Spleen (tissue), 11 donors: Measurements from ENCODE around the gene PIGQ. TPM values are rescaled to one million over a fixed set of nuclear protein-coding genes. Genes with fewer than 3 reads are reported as not detected.

Experiments used
- DNase-seq: peaks from one replicate; pipeline ENCODE4 v3.0.0-alpha.2; 2020
- H3K27ac ChIP-seq, 8 donors: fragments of 200-600 bp; sonication (generic) in 7 of 8; 1 replicate in 4 of 8; 2 replicates in 4 of 8; pipeline versions ENCODE4 v1.5.0 to v1.8.0; 2016 to 2021; ENCODE audit warnings: inconsistent platforms in 4 of 8, mild to moderate bottlenecking in 4 of 8, moderate library complexity in 1 of 8
- H3K27me3 ChIP-seq, 7 donors: fragments of 200-600 bp; sonication (generic) in 6 of 7; replicated peaks in 1 of 7; 1 replicate in 4 of 7; 2 replicates in 3 of 7; pipeline versions ENCODE4 v1.5.0 to v1.8.0; 2016 to 2021; ENCODE audit warnings: inconsistent platforms in 3 of 7, mild to moderate bottlenecking in 1 of 7
- H3K36me3 ChIP-seq, 6 donors: fragments of 200-600 bp; sonication (generic) in 5 of 6; 1 replicate in 4 of 6; 2 replicates in 2 of 6; pipeline versions ENCODE4 v1.5.0 to v1.8.0; 2016 to 2021; ENCODE audit warnings: inconsistent platforms in 2 of 6
- H3K4me1 ChIP-seq, 6 donors: fragments of 200-600 bp; sonication (generic) in 5 of 6; 1 replicate in 3 of 6; 2 replicates in 3 of 6; pipeline versions ENCODE4 v1.5.0 to v1.8.0; 2016 to 2021; ENCODE audit warnings: inconsistent platforms in 3 of 6
- H3K4me3 ChIP-seq, 8 donors: fragments of 200-600 bp; sonication (generic) in 7 of 8; 1 replicate in 4 of 8; 2 replicates in 4 of 8; pipeline versions ENCODE4 v1.5.0 to v1.8.0; 2016 to 2021; ENCODE audit warnings: inconsistent platforms in 4 of 8, mild to moderate bottlenecking in 4 of 8, moderate library complexity in 2 of 8
- H3K9me3 ChIP-seq, 8 donors: fragments of 200-600 bp; sonication (generic) in 7 of 8; 1 replicate in 4 of 8; 2 replicates in 4 of 8; pipeline versions ENCODE4 v1.5.0 to v1.8.0; 2016 to 2021; ENCODE audit warnings: inconsistent platforms in 4 of 8
- POLR2A ChIP-seq, 3 donors: fragments of 450-650 bp; IDR thresholded peaks; one replicate each; pipeline ENCODE4 v1.5.1; 2017; ENCODE audit warnings: antibody characterized with exemption in 3 of 3, mild to moderate bottlenecking in 1 of 3
- POLR2AphosphoS5 ChIP-seq, 3 donors: sonication (generic); formaldehyde crosslinking; IDR thresholded peaks; one replicate each; pipeline ENCODE4 v1.5.1; 2017; ENCODE audit warnings: antibody characterized with exemption in 3 of 3
- WGBS, 5 donors: extraction: QIAGEN DNeasy Blood & Tissue Kit in 3 of 5; methylation state at CpG; one replicate each; pipeline versions ENCODE4 v1.1.5 to v1.1.7; 2013 to 2018; 5-methylcytosine and 5-hydroxymethylcytosine counted together
- intact Hi-C: fragments of 100-400 bp; cut with DNase I; formaldehyde crosslinking; loops from one replicate; pipeline ENCODE4 v1.15.0; 2023; ENCODE audit warnings: low total_unique reads
- polyA plus RNA-seq, 3 donors: library from polyadenylated mRNA; stranded (reverse); fragments of 200-250 nt; gene quantifications; one replicate each; pipeline ENCODE4 v1.2.1, GENCODE V29; 2013
- total RNA-seq, 7 donors: library from RNA; depleted of rRNA in 3 of 7; stranded (reverse); fragments of >200 nt in 3 of 7; fragmentation: NEBNext Ultra II Directional in 4 of 7; extraction: Animal tissue kit (Norgen Biotek cat#: 25700) in 4 of 7; gene quantifications; one replicate each; pipeline versions ENCODE4 v1.1.0 to v1.2.1, GENCODE V29; 2016 to 2021
- TF ChIP-seq, protein P1 (sequence below), 11 experiments: fragments of 200-600 bp in 7 of 11; fragments of 450-650 bp in 4 of 11; sonication (generic) in 4 of 11; IDR thresholded peaks in 8 of 11; conservative IDR thresholded peaks in 3 of 11; 1 replicate in 7 of 11; 2 replicates in 4 of 11; pipeline versions ENCODE4 v1.4.0 to v1.8.0; 2016 to 2021; ENCODE audit warnings: antibody characterized with exemption in 11 of 11, inconsistent platforms in 4 of 11, mild to moderate bottlenecking in 1 of 11
- donor health status: healthy with polysubstance abuse.
- donor health status: DM: no; HTN: no; CAD: no; lungs with moderate emphysema.
- donor health status: DM: no; HTN: no; CAD: no.
- donor health status: Bipolar disorder and iron deficiency.
- donor health status: healthy.
- donor health status: DM: no; HTN: no; CAD: no.
- donor health status: DM: yes; HTN: yes; CAD: no.

Gene PIGQ
- total and polyA plus RNA-seq, 10 donors, result 20.7 to 70.5 (median 39.8) TPM

DNA sequence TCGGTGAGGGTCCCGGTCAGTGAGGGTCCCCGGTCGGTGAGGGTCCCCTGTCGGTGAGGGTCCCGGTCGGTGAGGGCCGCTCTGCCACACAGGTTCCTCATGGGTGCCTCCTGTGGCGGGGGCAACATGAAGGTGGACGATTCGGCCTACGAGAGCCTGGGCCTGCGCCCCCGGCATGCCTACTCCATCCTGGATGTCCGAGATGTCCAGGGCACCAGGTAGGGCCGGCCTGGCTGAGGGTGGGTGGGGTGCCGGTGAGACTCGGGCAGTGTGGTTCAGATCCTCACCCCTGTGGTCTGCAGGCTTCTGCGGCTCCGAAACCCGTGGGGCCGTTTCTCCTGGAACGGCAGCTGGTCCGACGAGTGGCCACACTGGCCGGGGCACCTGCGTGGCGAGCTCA lies 18.6 kb upstream of the PIGQ start:
- WGBS, 5 donors, result 95 to 98% (median 97%) methylated on average over 7 to 28 of the region's 28 CpGs
- no peaks in the 10 kb centered on the region for H3K27me3 ChIP-seq
- H3K36me3 ChIP-seq, result peaks cover 0 to 80% (median 51%) of the 10 kb centered on the region in 6 donors
- no peak overlapping the region for H3K27ac ChIP-seq
- no peak for TF ChIP-seq POLR2A (IDR thresholded peaks at IDR 0.05)
- no peak for TF ChIP-seq POLR2AphosphoS5 (IDR thresholded peaks at IDR 0.05)
- TF ChIP-seq, protein P1, sequence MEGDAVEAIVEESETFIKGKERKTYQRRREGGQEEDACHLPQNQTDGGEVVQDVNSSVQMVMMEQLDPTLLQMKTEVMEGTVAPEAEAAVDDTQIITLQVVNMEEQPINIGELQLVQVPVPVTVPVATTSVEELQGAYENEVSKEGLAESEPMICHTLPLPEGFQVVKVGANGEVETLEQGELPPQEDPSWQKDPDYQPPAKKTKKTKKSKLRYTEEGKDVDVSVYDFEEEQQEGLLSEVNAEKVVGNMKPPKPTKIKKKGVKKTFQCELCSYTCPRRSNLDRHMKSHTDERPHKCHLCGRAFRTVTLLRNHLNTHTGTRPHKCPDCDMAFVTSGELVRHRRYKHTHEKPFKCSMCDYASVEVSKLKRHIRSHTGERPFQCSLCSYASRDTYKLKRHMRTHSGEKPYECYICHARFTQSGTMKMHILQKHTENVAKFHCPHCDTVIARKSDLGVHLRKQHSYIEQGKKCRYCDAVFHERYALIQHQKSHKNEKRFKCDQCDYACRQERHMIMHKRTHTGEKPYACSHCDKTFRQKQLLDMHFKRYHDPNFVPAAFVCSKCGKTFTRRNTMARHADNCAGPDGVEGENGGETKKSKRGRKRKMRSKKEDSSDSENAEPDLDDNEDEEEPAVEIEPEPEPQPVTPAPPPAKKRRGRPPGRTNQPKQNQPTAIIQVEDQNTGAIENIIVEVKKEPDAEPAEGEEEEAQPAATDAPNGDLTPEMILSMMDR (IDR thresholded peaks at IDR 0.05 in 8 of 11, conservative IDR thresholded peaks at IDR 0.05 in 3 of 11), result no peak
- DNase-seq, result no peak
- no peak overlapping the region for H3K4me3 ChIP-seq
- H3K4me1 ChIP-seq, result peaks cover 4 to 39% (median 16%) of the 10 kb centered on the region in 6 donors
- no peaks in the 10 kb centered on the region for H3K9me3 ChIP-seq
- intact Hi-C loops, result no loop called here

DNA sequence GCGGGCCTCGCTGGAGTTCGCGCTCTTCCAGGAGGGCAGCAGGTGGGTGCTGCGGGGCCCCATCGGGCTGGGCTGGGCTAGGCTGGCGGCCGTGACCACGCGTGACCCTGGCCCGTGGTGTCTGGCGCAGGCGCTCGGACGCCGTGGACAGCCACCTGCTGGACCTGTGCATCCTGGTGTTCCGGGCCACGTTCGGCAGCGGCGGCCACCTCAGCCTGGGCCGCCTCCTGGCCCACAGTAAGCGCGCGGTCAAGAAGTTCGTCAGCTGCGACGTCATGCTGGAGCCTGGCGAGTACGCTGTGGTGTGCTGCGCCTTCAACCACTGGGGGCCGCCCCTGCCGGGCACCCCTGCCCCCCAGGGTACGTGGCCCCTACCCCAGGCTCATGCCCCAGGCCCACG lies 17.6 kb upstream of the PIGQ start:
- Histone ChIP-seq H3K36me3 (peaks cover 0 to 70% (median 51%) of the 10 kb centered on the region in 6 donors), H3K27ac (no peak overlapping the region), H3K4me1 (peaks cover 0 to 29% (median 9%) of the 10 kb centered on the region in 6 donors), H3K9me3 (no peaks in the 10 kb centered on the region), H3K4me3 (no peak overlapping the region), H3K27me3 (peaks cover 0 to 5% (median 0%) of the 10 kb centered on the region in 7 donors)
- DNase-seq, result no peak
- intact Hi-C loops, result no loop called here
- TF ChIP-seq POLR2AphosphoS5 (IDR thresholded peaks at IDR 0.05) (peak in 1 of 3 donors; percentile 29), POLR2A (IDR thresholded peaks at IDR 0.05) (no peak)
- WGBS, 5 donors, result 94 to 97% (median 96%) methylated on average over 17 to 35 of the region's 35 CpGs

DNA sequence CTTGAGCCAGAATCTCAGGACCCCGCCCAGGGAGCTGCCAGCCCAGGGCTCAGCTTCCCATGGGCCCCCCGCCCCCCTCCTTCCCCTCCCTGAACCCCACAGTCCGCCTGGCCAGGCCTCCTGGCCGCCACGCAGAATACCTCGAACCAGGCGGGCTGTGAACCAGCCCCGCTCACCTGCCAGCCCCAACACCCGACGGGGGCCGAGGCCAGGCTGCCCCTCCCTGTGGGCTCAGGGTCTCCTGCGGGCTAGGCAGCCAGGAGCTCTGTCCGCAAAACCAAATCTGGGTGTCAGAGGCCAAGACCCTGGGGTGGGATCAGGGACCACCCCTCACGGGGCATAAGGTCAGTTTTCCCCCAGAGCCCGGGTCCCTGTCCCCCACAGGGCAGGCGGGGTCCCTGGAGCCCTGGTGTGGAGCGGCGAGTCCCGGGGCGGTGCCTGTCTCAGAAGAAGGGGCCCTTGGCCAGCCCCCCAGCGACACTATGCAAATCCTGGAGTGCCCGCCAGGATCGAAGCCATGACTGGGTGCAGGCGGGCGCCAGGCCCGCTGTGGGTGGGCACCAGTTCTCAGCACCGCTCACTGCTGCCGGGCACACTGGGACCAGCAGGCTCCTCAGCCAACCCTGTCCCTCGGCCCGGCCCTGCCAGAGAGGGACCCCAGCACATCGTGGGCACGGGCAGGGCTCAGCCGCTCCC lies 16.0 kb upstream of the PIGQ start:
- peaks cover under 1 to 20% (median 5%) of the 10 kb centered on the region in 7 donors for H3K27me3 ChIP-seq
- DNase-seq, result no peak
- intact Hi-C loops, result no loop called here
- H3K4me3 ChIP-seq, result no peak overlapping the region
- peaks cover 0 to 13% (median under 1%) of the 10 kb centered on the region in 6 donors for H3K4me1 ChIP-seq
- 92 to 95% (median 93%) methylated on average over 15 to 33 of the region's 33 CpGs for WGBS, 5 donors
- H3K9me3 ChIP-seq, result no peaks in the 10 kb centered on the region
- no peak for TF ChIP-seq POLR2A (IDR thresholded peaks at IDR 0.05)
- no peak for TF ChIP-seq POLR2AphosphoS5 (IDR thresholded peaks at IDR 0.05)
- H3K27ac ChIP-seq, result no peak overlapping the region
- peaks cover 0 to 54% (median 42%) of the 10 kb centered on the region in 6 donors for H3K36me3 ChIP-seq

DNA sequence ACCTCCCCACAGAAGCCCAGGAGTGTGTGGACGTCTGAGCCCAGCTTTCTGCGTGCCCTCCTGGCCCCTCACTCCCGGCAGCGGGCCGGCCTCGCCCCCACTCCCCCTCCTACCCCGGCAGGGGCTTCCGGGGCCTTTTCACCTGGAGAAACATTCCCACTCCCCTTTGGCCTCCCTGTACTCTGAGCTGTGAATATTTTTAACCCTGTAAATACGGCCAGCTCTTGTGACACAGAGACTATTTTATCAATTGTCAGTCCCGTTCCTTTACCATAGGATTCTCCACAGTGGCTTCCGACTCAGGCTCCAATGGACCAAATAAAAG lies 15.5 kb upstream of the PIGQ start:
- Histone ChIP-seq H3K27me3 (peaks cover 5 to 26% (median 10%) of the 10 kb centered on the region in 7 donors), H3K36me3 (peaks cover 0 to 49% (median 37%) of the 10 kb centered on the region in 6 donors), H3K4me1 (peaks cover 0 to 16% (median 3%) of the 10 kb centered on the region in 6 donors), H3K27ac (no peak overlapping the region), H3K4me3 (no peak overlapping the region), H3K9me3 (no peaks in the 10 kb centered on the region)
- DNase-seq, result no peak
- intact Hi-C loops, result no loop called here
- TF ChIP-seq POLR2A (IDR thresholded peaks at IDR 0.05) (no peak), POLR2AphosphoS5 (IDR thresholded peaks at IDR 0.05) (no peak)
- TF ChIP-seq, protein P1 (IDR thresholded peaks at IDR 0.05 in 8 of 11, conservative IDR thresholded peaks at IDR 0.05 in 3 of 11), result no peak
- 84 to 91% (median 86%) methylated on average over 11 of the region's 11 CpGs for WGBS, 5 donors

DNA sequence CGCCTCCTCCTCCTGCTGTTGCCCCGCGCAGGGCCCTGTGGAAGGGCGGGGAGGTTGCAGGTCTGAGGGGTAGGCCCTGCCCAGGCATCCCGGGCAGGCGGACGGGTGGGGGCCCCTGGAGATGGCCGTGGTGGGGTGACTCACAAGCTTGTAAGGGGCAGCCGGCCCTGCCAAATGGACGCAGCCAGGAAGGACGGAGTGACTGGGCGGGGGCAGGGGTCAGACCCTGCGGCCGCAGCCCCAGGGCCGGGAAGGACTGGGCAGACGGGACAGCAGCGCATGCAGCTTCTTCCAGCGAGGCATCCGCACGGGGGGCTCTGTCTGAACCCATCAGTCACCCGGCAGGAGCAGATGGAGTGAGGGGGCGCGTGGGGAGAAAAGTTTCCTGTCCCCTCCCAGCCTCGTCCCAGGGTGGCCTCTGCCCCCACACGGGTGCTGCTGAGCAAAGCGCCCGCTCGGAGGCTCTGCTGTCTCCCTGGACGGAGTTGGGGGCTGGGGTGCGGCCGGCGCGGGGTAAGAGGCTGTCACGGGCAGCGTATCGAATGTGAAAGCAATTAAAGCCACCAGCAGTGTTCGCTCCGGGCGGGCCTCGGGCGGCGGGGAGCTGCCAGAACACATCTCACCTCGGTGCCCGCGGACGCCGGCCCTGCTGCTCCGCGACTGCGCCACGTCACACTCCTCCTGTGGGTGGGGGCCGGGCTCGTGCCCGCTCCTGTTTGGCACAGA lies 15.0 kb upstream of the PIGQ start:
- DNase-seq, result no peak
- Histone ChIP-seq H3K4me1 (peaks cover 0 to 22% (median 8%) of the 10 kb centered on the region in 6 donors), H3K4me3 (peak overlapping the region in 3 of 8 donors; percentile 5 to 27 (median 8)), H3K36me3 (peaks cover 0 to 44% (median 32%) of the 10 kb centered on the region in 6 donors), H3K27me3 (peaks cover 7 to 31% (median 15%) of the 10 kb centered on the region in 7 donors), H3K9me3 (no peaks in the 10 kb centered on the region), H3K27ac (peak overlapping the region in 1 of 8 donors; percentile 18)
- 69 to 81% (median 76%) methylated on average over 28 to 54 of the region's 54 CpGs for WGBS, 5 donors
- intact Hi-C loops, result no loop called here
- no peak for TF ChIP-seq POLR2A (IDR thresholded peaks at IDR 0.05)
- TF ChIP-seq POLR2AphosphoS5 (IDR thresholded peaks at IDR 0.05), result peak in 1 of 3 donors; percentile 53
- TF ChIP-seq, protein P1 (IDR thresholded peaks at IDR 0.05 in 8 of 11, conservative IDR thresholded peaks at IDR 0.05 in 3 of 11), result no peak
